HEK293 (cell line): ENCODE results near the gene MVP.
A peak's percentile ranks its signal among the peaks of the same experiment; 100 is the strongest.

Experiments
- CTCF ChIA-PET: fragments of 350-600 bp; formaldehyde crosslinking; extraction: SDS; loops from one replicate; lab custom pipeline; 2021; ENCODE audit warnings: antibody characterized with exemption; lab: Yijun Ruan, JAX
- POLR2A ChIA-PET: fragments of 300-600 bp; formaldehyde crosslinking; extraction: SDS; loops from one replicate; lab custom pipeline; 2020; ENCODE audit warnings: antibody characterized with exemption, inconsistent platforms; lab: Yijun Ruan, JAX
- H3K27ac ChIP-seq: fragments of 200-500 bp; sonication (Bioruptor generic); 2 replicates; pipeline ENCODE4 v1.5.1; 2014; ENCODE audit warnings: low read depth, low read length, control low read depth, inconsistent platforms; ENCODE audit errors: extremely low read depth
- H3K36me3 ChIP-seq, 2 experiments: fragments of 200-500 bp in 1 of 2; sonication (Bioruptor generic) in 1 of 2; 1 replicate in 1 of 2; 2 replicates in 1 of 2; pipeline ENCODE4 v1.5.1; 2014 to 2017; ENCODE audit warnings: inconsistent platforms in 2 of 2, low read length in 2 of 2; ENCODE audit not compliant: control insufficient read depth in 2 of 2, insufficient read depth in 1 of 2
- H3K4me1 ChIP-seq: fragments of 200-500 bp; sonication (Bioruptor generic); 2 replicates; pipeline ENCODE4 v1.5.1; 2014; ENCODE audit warnings: mild to moderate bottlenecking, low read length, inconsistent platforms; ENCODE audit not compliant: control insufficient read depth, insufficient read depth
- H3K4me3 ChIP-seq: 2 replicates; pipeline ENCODE4 v1.5.1; 2011; ENCODE audit warnings: low read depth, mild to moderate bottlenecking, control low read depth, low read length, moderate library complexity
- H3K9me3 ChIP-seq: fragments of 200-500 bp; sonication (Bioruptor generic); 2 replicates; pipeline ENCODE4 v1.5.1; 2014; ENCODE audit warnings: low read depth, low read length, inconsistent platforms; ENCODE audit not compliant: control insufficient read depth, insufficient read depth
- EGR2 ChIP-seq: fragments of 450-650 bp; formaldehyde crosslinking; IDR thresholded peaks from 2 replicates; pipeline ENCODE4 v1.5.1; 2016; ENCODE audit warnings: low read depth, missing biosample characterization, missing genetic modification characterization
- GLIS2 ChIP-seq: fragments of 450-650 bp; formaldehyde crosslinking; IDR thresholded peaks from 2 replicates; pipeline ENCODE4 v1.5.1; 2016; ENCODE audit warnings: missing biosample characterization, missing genetic modification characterization
- HOXC10 ChIP-seq: sonication (generic); formaldehyde crosslinking; IDR thresholded peaks from 2 replicates; pipeline ENCODE4 v1.8.1; 2023; ENCODE audit warnings: mild to moderate bottlenecking, missing genetic modification reagents
- IKZF3 ChIP-seq: fragments of 450-650 bp; IDR thresholded peaks from 2 replicates; pipeline ENCODE4 v1.5.0; 2018; ENCODE audit warnings: missing biosample characterization, mild to moderate bottlenecking, missing genetic modification characterization, moderate library complexity
- SETDB1 ChIP-seq: IDR thresholded peaks from one replicate; pipeline ENCODE4 v1.6.1; 2017; ENCODE audit warnings: mild to moderate bottlenecking, low read length, moderate library complexity, mixed read lengths; ENCODE audit not compliant: insufficient read length
- YY2 ChIP-seq: fragments of 450-650 bp; formaldehyde crosslinking; IDR thresholded peaks from 2 replicates; pipeline ENCODE4 v1.5.1; 2016; ENCODE audit warnings: missing biosample characterization, missing genetic modification characterization
- ZEB2 ChIP-seq: fragments of 450-650 bp; formaldehyde crosslinking; IDR thresholded peaks from 2 replicates; pipeline ENCODE4 v1.5.1; 2016; ENCODE audit warnings: missing biosample characterization, missing genetic modification characterization
- ZFP41 ChIP-seq: fragments of 450-650 bp; formaldehyde crosslinking; IDR thresholded peaks from 2 replicates; pipeline ENCODE4 v1.5.1; 2016; ENCODE audit warnings: missing biosample characterization, missing genetic modification characterization, borderline replicate concordance
- ZNF140 ChIP-seq: fragments of 450-650 bp; formaldehyde crosslinking; IDR thresholded peaks from 2 replicates; pipeline ENCODE4 v1.5.1; 2016; ENCODE audit warnings: missing biosample characterization, missing genetic modification characterization
- ZNF239 ChIP-seq: fragments of 450-650 bp; formaldehyde crosslinking; IDR thresholded peaks from 2 replicates; pipeline ENCODE4 v1.5.1; 2016; ENCODE audit warnings: missing biosample characterization, missing genetic modification characterization
- ZNF266 ChIP-seq: fragments of 450-650 bp; formaldehyde crosslinking; IDR thresholded peaks from 2 replicates; pipeline ENCODE4 v1.5.1; 2016; ENCODE audit warnings: missing biosample characterization, missing genetic modification characterization, low read depth
- ZNF341 ChIP-seq: fragments of 450-650 bp; formaldehyde crosslinking; IDR thresholded peaks from 2 replicates; pipeline ENCODE4; 2016; ENCODE audit warnings: low read depth, missing biosample characterization, missing genetic modification characterization
- ZNF433 ChIP-seq: fragments of 450-650 bp; formaldehyde crosslinking; IDR thresholded peaks from 2 replicates; pipeline ENCODE4 v1.5.1; 2016; ENCODE audit warnings: missing biosample characterization, missing genetic modification characterization, low read depth
- ZNF510 ChIP-seq: fragments of 450-650 bp; formaldehyde crosslinking; IDR thresholded peaks from 2 replicates; pipeline ENCODE4 v1.5.1; 2018; ENCODE audit warnings: mild to moderate bottlenecking, missing genetic modification characterization, missing biosample characterization; ENCODE audit not compliant: insufficient replicate concordance
- ZNF555 ChIP-seq: fragments of 450-650 bp; formaldehyde crosslinking; conservative IDR thresholded peaks from 2 replicates; pipeline ENCODE4 v1.5.1; 2017; ENCODE audit warnings: missing biosample characterization, mild to moderate bottlenecking, missing genetic modification characterization, inconsistent platforms
- ZNF654 ChIP-seq: fragments of 450-650 bp; formaldehyde crosslinking; IDR thresholded peaks from 2 replicates; pipeline ENCODE4 v1.5.1; 2016; ENCODE audit warnings: low read depth, missing biosample characterization, missing genetic modification characterization
- ZNF701 ChIP-seq: fragments of 450-650 bp; formaldehyde crosslinking; IDR thresholded peaks from 2 replicates; pipeline ENCODE4 v1.5.1; 2016; ENCODE audit warnings: missing biosample characterization, missing genetic modification characterization
- ZNF777 ChIP-seq: fragments of 450-650 bp; formaldehyde crosslinking; IDR thresholded peaks from 2 replicates; pipeline ENCODE4 v1.5.1; 2017; ENCODE audit warnings: missing biosample characterization, missing genetic modification characterization, borderline replicate concordance
- ZNF830 ChIP-seq: fragments of 450-650 bp; IDR thresholded peaks from 2 replicates; pipeline ENCODE4 v1.5.0; 2018; ENCODE audit warnings: missing biosample characterization, missing genetic modification characterization, low read depth, mild to moderate bottlenecking, moderate library complexity
- TF ChIP-seq, protein P1 (sequence below): fragments of 450-650 bp; formaldehyde crosslinking; IDR thresholded peaks from 2 replicates; pipeline ENCODE4 v1.5.1; 2016; ENCODE audit warnings: missing biosample characterization, missing genetic modification characterization, low read depth
- TF ChIP-seq, protein P2 (sequence below): fragments of 450-650 bp; formaldehyde crosslinking; IDR thresholded peaks from 2 replicates; pipeline ENCODE4 v1.5.1; 2016; ENCODE audit warnings: missing biosample characterization, missing genetic modification characterization, low read depth
- TF ChIP-seq, protein P3 (sequence below): fragments of 450-650 bp; formaldehyde crosslinking; IDR thresholded peaks from 2 replicates; pipeline ENCODE4 v1.5.1; 2017; ENCODE audit warnings: missing biosample characterization, missing genetic modification characterization
- TF ChIP-seq, protein P4 (sequence below): fragments of 450-650 bp; IDR thresholded peaks from 2 replicates; pipeline ENCODE4 v1.5.1; 2018; ENCODE audit warnings: missing biosample characterization, missing genetic modification characterization
- TF ChIP-seq, protein P5 (sequence below): fragments of 450-650 bp; formaldehyde crosslinking; conservative IDR thresholded peaks from 2 replicates; pipeline ENCODE4 v1.5.1; 2016; ENCODE audit warnings: low read depth, missing biosample characterization, missing genetic modification characterization
- TF ChIP-seq, protein P6 (sequence below): fragments of 450-650 bp; formaldehyde crosslinking; IDR thresholded peaks from 2 replicates; pipeline ENCODE4 v1.5.1; 2016; ENCODE audit warnings: missing biosample characterization, missing genetic modification characterization

Gene MVP

DNA sequence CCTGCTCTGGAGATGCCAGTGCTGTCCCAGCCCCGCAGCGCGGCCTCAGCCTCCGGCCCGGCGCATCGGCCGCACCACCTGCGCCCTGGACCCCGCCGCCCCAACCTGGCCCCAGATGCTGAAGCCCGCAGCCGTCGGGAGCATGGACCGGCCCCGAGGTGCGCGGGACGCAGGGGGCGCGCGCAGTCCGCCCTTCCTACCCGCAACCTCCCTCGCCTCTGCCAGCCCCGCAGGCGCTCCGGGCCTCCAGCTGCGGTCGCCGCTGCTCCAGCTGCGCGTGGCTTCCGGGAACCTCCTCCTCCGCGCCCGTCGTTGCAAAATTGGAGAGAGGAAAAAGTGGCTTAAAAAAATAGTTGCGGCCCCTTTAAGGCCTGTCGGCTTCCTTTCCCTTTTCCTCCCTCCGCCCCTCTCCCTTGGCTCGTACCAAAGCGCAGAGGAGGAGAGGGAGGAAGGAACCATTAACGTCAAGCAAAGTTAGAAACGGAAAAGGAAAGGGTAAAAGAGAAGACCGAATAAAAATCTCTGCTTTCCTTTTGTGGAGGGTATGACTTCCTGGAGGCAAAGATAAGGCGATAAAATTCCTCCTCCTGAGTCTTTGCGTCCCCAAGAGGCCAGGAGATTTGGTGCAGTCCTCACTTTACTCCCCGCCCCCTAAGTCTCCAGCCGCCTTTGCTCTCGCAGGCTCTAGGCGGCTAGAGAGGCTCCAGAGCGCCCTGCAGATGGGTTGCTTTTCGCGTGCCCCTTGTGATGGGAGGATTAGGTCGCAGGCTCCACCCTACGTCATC is 42.8 kb downstream of the MVP start, which contains the start of gene CDIPT (continued):
- peak; percentile 75 for TF ChIP-seq ZNF341
- TF ChIP-seq ZNF830 (tag by site-specific recombination), result no peak
- TF ChIP-seq HOXC10 (CRISPR knock-in tag), result no peak
- TF ChIP-seq ZNF510 (tag by site-specific recombination), result no peak
- no peak for TF ChIP-seq ZNF239 (tag by site-specific recombination)
- no peak for TF ChIP-seq ZNF433
- TF ChIP-seq, protein P1, sequence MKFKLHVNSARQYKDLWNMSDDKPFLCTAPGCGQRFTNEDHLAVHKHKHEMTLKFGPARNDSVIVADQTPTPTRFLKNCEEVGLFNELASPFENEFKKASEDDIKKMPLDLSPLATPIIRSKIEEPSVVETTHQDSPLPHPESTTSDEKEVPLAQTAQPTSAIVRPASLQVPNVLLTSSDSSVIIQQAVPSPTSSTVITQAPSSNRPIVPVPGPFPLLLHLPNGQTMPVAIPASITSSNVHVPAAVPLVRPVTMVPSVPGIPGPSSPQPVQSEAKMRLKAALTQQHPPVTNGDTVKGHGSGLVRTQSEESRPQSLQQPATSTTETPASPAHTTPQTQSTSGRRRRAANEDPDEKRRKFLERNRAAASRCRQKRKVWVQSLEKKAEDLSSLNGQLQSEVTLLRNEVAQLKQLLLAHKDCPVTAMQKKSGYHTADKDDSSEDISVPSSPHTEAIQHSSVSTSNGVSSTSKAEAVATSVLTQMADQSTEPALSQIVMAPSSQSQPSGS (tag by site-specific recombination), result peak; percentile 97
- TF ChIP-seq ZFP41, result no peak
- no peak for TF ChIP-seq GLIS2
- TF ChIP-seq, protein P2, sequence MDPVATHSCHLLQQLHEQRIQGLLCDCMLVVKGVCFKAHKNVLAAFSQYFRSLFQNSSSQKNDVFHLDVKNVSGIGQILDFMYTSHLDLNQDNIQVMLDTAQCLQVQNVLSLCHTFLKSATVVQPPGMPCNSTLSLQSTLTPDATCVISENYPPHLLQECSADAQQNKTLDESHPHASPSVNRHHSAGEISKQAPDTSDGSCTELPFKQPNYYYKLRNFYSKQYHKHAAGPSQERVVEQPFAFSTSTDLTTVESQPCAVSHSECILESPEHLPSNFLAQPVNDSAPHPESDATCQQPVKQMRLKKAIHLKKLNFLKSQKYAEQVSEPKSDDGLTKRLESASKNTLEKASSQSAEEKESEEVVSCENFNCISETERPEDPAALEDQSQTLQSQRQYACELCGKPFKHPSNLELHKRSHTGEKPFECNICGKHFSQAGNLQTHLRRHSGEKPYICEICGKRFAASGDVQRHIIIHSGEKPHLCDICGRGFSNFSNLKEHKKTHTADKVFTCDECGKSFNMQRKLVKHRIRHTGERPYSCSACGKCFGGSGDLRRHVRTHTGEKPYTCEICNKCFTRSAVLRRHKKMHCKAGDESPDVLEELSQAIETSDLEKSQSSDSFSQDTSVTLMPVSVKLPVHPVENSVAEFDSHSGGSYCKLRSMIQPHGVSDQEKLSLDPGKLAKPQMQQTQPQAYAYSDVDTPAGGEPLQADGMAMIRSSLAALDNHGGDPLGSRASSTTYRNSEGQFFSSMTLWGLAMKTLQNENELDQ (tag by site-specific recombination), result no peak
- TF ChIP-seq ZNF701 (tag by site-specific recombination), result no peak
- TF ChIP-seq ZNF555 (tag by site-specific recombination), result no peak
- TF ChIP-seq ZNF266 (tag by site-specific recombination), result no peak
- TF ChIP-seq ZNF140 (tag by site-specific recombination), result no peak

DNA sequence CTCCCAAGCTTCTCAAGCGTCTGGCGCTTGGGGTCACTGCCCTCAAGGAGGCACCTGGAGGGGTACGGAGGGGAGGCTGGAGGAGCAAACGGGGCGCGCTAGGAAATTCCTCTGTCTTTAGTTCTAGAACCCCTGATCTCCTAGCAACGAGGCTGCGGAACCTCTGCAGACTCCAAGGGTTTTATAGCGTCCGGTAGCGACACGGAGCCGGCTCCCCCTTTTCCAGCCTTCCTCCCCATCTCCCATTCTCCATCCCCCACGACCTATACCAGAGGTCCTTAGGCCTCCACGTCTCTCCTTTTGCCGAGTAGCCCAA is 43.4 kb downstream of the MVP start:
- Histone ChIP-seq H3K27ac (peak overlapping the region; percentile 93), H3K4me3 (peak overlapping the region; percentile 12; the same call in 1 of the 2 replicates), H3K4me1 (no peaks in the 10 kb centered on the region), H3K9me3 (no peaks in the 10 kb centered on the region), H3K36me3 (peaks cover 4 to 29% of the 10 kb centered on the region in 2 experiments; a peak in 2 of 3 replicates)
- POLR2A ChIA-PET, result interaction anchor here (1.0 to 1.9 kb wide), 5 partner anchors 9 to 98 kb away, joined by 3 to 7 read pairs (median 5); partner anchors contain the start of genes SEZ6L2 and TMEM219
- CTCF ChIA-PET, result interaction anchor here (0.6 to 2.0 kb wide), 4 partner anchors 9 to 77 kb away, joined by 3 to 7 read pairs (median 4); no protein-coding TSS in a partner anchor
- TF ChIP-seq ZNF830 (tag by site-specific recombination) (no peak), ZNF140 (tag by site-specific recombination) (no peak), GLIS2 (peak; percentile 14; the same call in 1 of the 2 replicates), SETDB1 (peak; percentile 27), IKZF3 (tag by site-specific recombination) (peak; percentile 30; the same call in 1 of the 2 replicates), YY2 (no peak), ZNF555 (tag by site-specific recombination) (no peak), ZEB2 (tag by site-specific recombination) (peak; percentile 14; the same call in 1 of the 2 replicates), ZNF654 (tag by site-specific recombination) (no peak), EGR2 (tag by site-specific recombination) (no peak), ZNF777 (tag by site-specific recombination) (peak; percentile 42; the same call in 1 of the 2 replicates)
- TF ChIP-seq, protein P3, sequence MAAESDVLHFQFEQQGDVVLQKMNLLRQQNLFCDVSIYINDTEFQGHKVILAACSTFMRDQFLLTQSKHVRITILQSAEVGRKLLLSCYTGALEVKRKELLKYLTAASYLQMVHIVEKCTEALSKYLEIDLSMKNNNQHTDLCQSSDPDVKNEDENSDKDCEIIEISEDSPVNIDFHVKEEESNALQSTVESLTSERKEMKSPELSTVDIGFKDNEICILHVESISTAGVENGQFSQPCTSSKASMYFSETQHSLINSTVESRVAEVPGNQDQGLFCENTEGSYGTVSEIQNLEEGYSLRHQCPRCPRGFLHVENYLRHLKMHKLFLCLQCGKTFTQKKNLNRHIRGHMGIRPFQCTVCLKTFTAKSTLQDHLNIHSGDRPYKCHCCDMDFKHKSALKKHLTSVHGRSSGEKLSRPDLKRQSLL (tag by site-specific recombination), result peak; percentile 98; the same call in 1 of the 2 replicates
- TF ChIP-seq, protein P4, sequence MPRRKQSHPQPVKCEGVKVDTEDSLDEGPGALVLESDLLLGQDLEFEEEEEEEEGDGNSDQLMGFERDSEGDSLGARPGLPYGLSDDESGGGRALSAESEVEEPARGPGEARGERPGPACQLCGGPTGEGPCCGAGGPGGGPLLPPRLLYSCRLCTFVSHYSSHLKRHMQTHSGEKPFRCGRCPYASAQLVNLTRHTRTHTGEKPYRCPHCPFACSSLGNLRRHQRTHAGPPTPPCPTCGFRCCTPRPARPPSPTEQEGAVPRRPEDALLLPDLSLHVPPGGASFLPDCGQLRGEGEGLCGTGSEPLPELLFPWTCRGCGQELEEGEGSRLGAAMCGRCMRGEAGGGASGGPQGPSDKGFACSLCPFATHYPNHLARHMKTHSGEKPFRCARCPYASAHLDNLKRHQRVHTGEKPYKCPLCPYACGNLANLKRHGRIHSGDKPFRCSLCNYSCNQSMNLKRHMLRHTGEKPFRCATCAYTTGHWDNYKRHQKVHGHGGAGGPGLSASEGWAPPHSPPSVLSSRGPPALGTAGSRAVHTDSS (tag by site-specific recombination), result no peak
- TF ChIP-seq, protein P5, sequence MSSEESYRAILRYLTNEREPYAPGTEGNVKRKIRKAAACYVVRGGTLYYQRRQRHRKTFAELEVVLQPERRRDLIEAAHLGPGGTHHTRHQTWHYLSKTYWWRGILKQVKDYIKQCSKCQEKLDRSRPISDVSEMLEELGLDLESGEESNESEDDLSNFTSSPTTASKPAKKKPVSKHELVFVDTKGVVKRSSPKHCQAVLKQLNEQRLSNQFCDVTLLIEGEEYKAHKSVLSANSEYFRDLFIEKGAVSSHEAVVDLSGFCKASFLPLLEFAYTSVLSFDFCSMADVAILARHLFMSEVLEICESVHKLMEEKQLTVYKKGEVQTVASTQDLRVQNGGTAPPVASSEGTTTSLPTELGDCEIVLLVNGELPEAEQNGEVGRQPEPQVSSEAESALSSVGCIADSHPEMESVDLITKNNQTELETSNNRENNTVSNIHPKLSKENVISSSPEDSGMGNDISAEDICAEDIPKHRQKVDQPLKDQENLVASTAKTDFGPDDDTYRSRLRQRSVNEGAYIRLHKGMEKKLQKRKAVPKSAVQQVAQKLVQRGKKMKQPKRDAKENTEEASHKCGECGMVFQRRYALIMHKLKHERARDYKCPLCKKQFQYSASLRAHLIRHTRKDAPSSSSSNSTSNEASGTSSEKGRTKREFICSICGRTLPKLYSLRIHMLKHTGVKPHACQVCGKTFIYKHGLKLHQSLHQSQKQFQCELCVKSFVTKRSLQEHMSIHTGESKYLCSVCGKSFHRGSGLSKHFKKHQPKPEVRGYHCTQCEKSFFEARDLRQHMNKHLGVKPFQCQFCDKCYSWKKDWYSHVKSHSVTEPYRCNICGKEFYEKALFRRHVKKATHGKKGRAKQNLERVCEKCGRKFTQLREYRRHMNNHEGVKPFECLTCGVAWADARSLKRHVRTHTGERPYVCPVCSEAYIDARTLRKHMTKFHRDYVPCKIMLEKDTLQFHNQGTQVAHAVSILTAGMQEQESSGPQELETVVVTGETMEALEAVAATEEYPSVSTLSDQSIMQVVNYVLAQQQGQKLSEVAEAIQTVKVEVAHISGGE (tag by site-specific recombination), result 0 out of 2 replicates have a peak, but pooled peaks have one; percentile 3
- TF ChIP-seq, protein P6, sequence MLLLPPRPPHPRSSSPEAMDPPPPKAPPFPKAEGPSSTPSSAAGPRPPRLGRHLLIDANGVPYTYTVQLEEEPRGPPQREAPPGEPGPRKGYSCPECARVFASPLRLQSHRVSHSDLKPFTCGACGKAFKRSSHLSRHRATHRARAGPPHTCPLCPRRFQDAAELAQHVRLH (tag by site-specific recombination), result no peak
